GM19035 (cell line): ENCODE results near the gene FSIP1.

ENCODE experiments used
- ATAC-seq: cut with Tn5 transposase; IDR thresholded peaks from one replicate; pipeline ENCODE4 v1.9.1; 2021; ENCODE audit not compliant: unreplicated experiment

The FSIP1 gene

GRCh38 chr15:39654304-39654703 lies 128.3 kb downstream of the FSIP1 start:
- ATAC-seq: no peak

GRCh38 chr15:39651881-39652280 lies 130.8 kb downstream of the FSIP1 start:
- ATAC-seq: no peak

GRCh38 chr15:39651295-39651694 lies 131.3 kb downstream of the FSIP1 start:
- no peak for ATAC-seq

- ATAC-seq: no peak
Measured at GRCh38 chr15:39649757-39650156, 132.9 kb downstream of the FSIP1 start.

GRCh38 chr15:39646425-39646824 lies 136.2 kb downstream of the FSIP1 start:
- ATAC-seq: no peak

GRCh38 chr15:39645976-39646257 lies 136.7 kb downstream of the FSIP1 start:
- no peak for ATAC-seq

- no peak for ATAC-seq
Measured at GRCh38 chr15:39645138-39645975, 137.3 kb downstream of the FSIP1 start.

- no peak for ATAC-seq
Measured at GRCh38 chr15:39644136-39644535, 138.5 kb downstream of the FSIP1 start.

- no peak for ATAC-seq
Measured at GRCh38 chr15:39643727-39644126, 138.9 kb downstream of the FSIP1 start.

GRCh38 chr15:39642011-39642640 lies 140.5 kb downstream of the FSIP1 start:
- ATAC-seq: no peak

GRCh38 chr15:39641191-39641889 lies 141.3 kb downstream of the FSIP1 start:
- no peak for ATAC-seq

GRCh38 chr15:39640665-39641064 lies 142.0 kb downstream of the FSIP1 start:
- no peak for ATAC-seq

- no peak for ATAC-seq
Measured at GRCh38 chr15:39639037-39639436, 143.6 kb downstream of the FSIP1 start.

GRCh38 chr15:39638041-39638440 lies 144.6 kb downstream of the FSIP1 start:
- no peak for ATAC-seq

- ATAC-seq: no peak
Measured at GRCh38 chr15:39631357-39631756, 151.3 kb downstream of the FSIP1 start.

- no peak for ATAC-seq
Measured at GRCh38 chr15:39629906-39630305, 152.7 kb downstream of the FSIP1 start.

GRCh38 chr15:39629371-39629770 lies 153.3 kb downstream of the FSIP1 start:
- ATAC-seq: no peak

GRCh38 chr15:39628546-39629257 lies 153.9 kb downstream of the FSIP1 start:
- ATAC-seq: no peak

- ATAC-seq: no peak
Measured at GRCh38 chr15:39628144-39628508, 154.5 kb downstream of the FSIP1 start.

GRCh38 chr15:39627451-39628143 lies 155.0 kb downstream of the FSIP1 start:
- no peak for ATAC-seq

- no peak for ATAC-seq
Measured at GRCh38 chr15:39625856-39626255, 156.8 kb downstream of the FSIP1 start.
